Measurements from ENCODE around the gene RELN. TPM values are rescaled to one million over a fixed set of nuclear protein-coding genes. Genes with fewer than 3 reads are reported as not detected.

RELN gene
- total and polyA plus RNA-seq, 11 donors: 0.16 to 3.5 (median 1.3) TPM

DNA sequence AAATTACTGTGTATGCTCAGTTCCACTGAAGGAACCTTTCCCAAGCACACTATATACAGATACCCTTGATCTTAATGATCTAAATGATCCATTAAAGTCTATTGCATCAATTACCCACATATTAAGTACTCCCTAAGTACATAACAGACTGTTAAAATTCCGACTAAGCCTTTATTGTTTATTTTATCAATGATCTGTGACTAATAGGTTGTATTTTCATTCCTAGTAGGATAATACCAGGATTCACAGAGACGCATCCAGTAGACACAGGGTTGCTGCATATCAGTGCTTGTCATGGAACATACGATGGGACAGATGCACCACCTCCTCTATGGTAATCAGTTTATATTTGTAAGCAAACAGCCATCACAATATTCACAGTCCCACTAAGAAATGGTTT, 383.8 kb downstream of the RELN start:
- no peaks in the 10 kb centered on the region for H3K4me1 ChIP-seq
- intact Hi-C loops (cut with DNase I): no loop called here
- no peaks in the 10 kb centered on the region for H3K36me3 ChIP-seq
- no peaks in the 10 kb centered on the region for H3K9me3 ChIP-seq
- DNase-seq (no peak), ATAC-seq (no peak)
- H3K4me3 ChIP-seq: no peak overlapping the region
- WGBS, 4 donors: 74 to 81% (median 74%) methylated on average over 3 of the region's 3 CpGs
- H3K27me3 ChIP-seq: no peaks in the 10 kb centered on the region
- no peak overlapping the region for H3K27ac ChIP-seq
- no peak for TF ChIP-seq POLR2A (IDR thresholded peaks at IDR 0.05)
- no peak for TF ChIP-seq CTCF (IDR thresholded peaks at IDR 0.05)

- TF ChIP-seq POLR2A (IDR thresholded peaks at IDR 0.05): no peak
- no peak for TF ChIP-seq CTCF (IDR thresholded peaks at IDR 0.05)
- 86 to 92% (median 90%) methylated on average over 2 of the region's 2 CpGs for WGBS, 4 donors
- H3K4me1 ChIP-seq: no peaks in the 10 kb centered on the region
- no peak overlapping the region for H3K4me3 ChIP-seq
- H3K9me3 ChIP-seq: no peaks in the 10 kb centered on the region
- no peak for DNase-seq
- intact Hi-C loops (cut with DNase I): no loop called here
- H3K27me3 ChIP-seq: peaks cover 0 to 10% (median 0%) of the 10 kb centered on the region in 9 donors
- ATAC-seq: no peak
- H3K36me3 ChIP-seq: no peaks in the 10 kb centered on the region
- no peak overlapping the region for H3K27ac ChIP-seq
Measured at GRCh38 chr7:103598326-103598905, 391.0 kb downstream of the RELN start.

GRCh38 chr7:103597606-103598005, 391.9 kb downstream of the RELN start:
- TF ChIP-seq POLR2A (IDR thresholded peaks at IDR 0.05) (no peak), CTCF (IDR thresholded peaks at IDR 0.05) (no peak)
- DNase-seq: no peak
- no peaks in the 10 kb centered on the region for H3K4me1 ChIP-seq
- no peak overlapping the region for H3K27ac ChIP-seq
- 59 to 74% (median 63%) methylated on average over 2 of the region's 2 CpGs for WGBS, 4 donors
- intact Hi-C loops (cut with DNase I): no loop called here
- H3K9me3 ChIP-seq: no peaks in the 10 kb centered on the region
- no peak overlapping the region for H3K4me3 ChIP-seq
- H3K27me3 ChIP-seq: peaks cover 0 to 10% (median 0%) of the 10 kb centered on the region in 9 donors
- ATAC-seq: no peak
- no peaks in the 10 kb centered on the region for H3K36me3 ChIP-seq

DNA sequence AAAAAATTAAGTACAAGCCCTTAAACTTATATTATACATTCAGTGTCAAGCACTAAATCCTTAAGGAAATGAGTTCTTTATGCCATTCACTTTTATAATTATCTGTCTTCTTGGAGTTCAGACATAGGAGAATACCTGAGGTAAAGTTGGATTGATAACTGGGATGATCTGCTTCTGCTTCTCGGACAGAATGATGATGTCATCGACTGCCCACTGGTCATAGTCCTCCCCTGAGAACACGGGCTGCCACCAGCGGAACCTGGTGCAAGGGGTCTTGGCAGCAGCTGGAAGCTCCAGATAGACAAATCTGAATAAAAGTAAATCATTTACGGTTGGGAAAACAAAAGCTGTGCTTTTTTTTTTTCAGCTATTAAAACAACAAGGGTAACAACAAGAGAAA, 395.3 kb downstream of the RELN start:
- Histone ChIP-seq H3K36me3 (no peaks in the 10 kb centered on the region), H3K4me3 (no peak overlapping the region), H3K9me3 (no peaks in the 10 kb centered on the region), H3K4me1 (no peaks in the 10 kb centered on the region), H3K27ac (no peak overlapping the region), H3K27me3 (peaks cover 0 to 10% (median 0%) of the 10 kb centered on the region in 9 donors)
- intact Hi-C loops (cut with DNase I): no loop called here
- no peak for TF ChIP-seq POLR2A (IDR thresholded peaks at IDR 0.05)
- TF ChIP-seq CTCF (IDR thresholded peaks at IDR 0.05): no peak
- ATAC-seq: no peak
- no peak for DNase-seq
- WGBS, 4 donors: 76 to 85% (median 76%) methylated on average over 5 of the region's 5 CpGs

All from heart left ventricle (tissue), 16 donors.